ENCODE results near the gene IFI6.

The IFI6 gene

GRCh38 chr1:27660300-27660835, 11.6 kb downstream of the IFI6 start:
- peak overlapping the region; percentile 89 for H3K27ac ChIP-seq (ENCODE audit: low read depth, low read length)
- peaks cover 22% of the 10 kb centered on the region for H3F3A ChIP-seq (ENCODE audit: control insufficient read depth, insufficient read depth)
- no peaks in the 10 kb centered on the region for H3K79me2 ChIP-seq (ENCODE audit: control insufficient read depth, low read length)
- H3K4me1 ChIP-seq (ENCODE audit: control insufficient read depth, low read length) = peaks cover 60% of the 10 kb centered on the region
- H3K9me2 ChIP-seq (replicated peaks; ENCODE audit: control insufficient read depth, low read length) = no peaks in the 10 kb centered on the region
- no peaks in the 10 kb centered on the region for H3K36me3 ChIP-seq (ENCODE audit: control insufficient read depth, low read length)
- H3K9me3 ChIP-seq (ENCODE audit: control insufficient read depth, insufficient read depth, low read length) = no peaks in the 10 kb centered on the region
- H3K27me3 ChIP-seq (ENCODE audit: control insufficient read depth, low read length) = no peaks in the 10 kb centered on the region
- peak overlapping the region; percentile 96 for H3K4me2 ChIP-seq (ENCODE audit: low read length)
- H4K20me1 ChIP-seq (ENCODE audit: control insufficient read depth, insufficient read depth, low read depth, low read length) = no peaks in the 10 kb centered on the region
- peak overlapping the region; percentile 85 for H3K4me3 ChIP-seq (ENCODE audit: low read length)
- TF ChIP-seq EZH2phosphoT487 (IDR thresholded peaks at IDR 0.05; ENCODE audit: borderline replicate concordance, low read length) (no peak), CTCF (IDR thresholded peaks at IDR 0.05; ENCODE audit: low read depth, low read length, poor library complexity, severe bottlenecking) (no peak)

- Histone ChIP-seq H3K27me3 (ENCODE audit: control insufficient read depth, low read length) (no peaks in the 10 kb centered on the region), H3F3A (ENCODE audit: control insufficient read depth, insufficient read depth) (peaks cover 22% of the 10 kb centered on the region), H3K27ac (ENCODE audit: low read depth, low read length) (peak overlapping the region; percentile 89), H3K79me2 (ENCODE audit: control insufficient read depth, low read length) (no peaks in the 10 kb centered on the region), H3K9me3 (ENCODE audit: control insufficient read depth, insufficient read depth, low read length) (no peaks in the 10 kb centered on the region), H3K9me2 (replicated peaks; ENCODE audit: control insufficient read depth, low read length) (no peaks in the 10 kb centered on the region), H3K4me3 (ENCODE audit: low read length) (peak overlapping the region; percentile 85), H3K4me2 (ENCODE audit: low read length) (peak overlapping the region; percentile 96), H4K20me1 (ENCODE audit: control insufficient read depth, insufficient read depth, low read depth, low read length) (no peaks in the 10 kb centered on the region), H3K36me3 (ENCODE audit: control insufficient read depth, low read length) (no peaks in the 10 kb centered on the region), H3K4me1 (ENCODE audit: control insufficient read depth, low read length) (peaks cover 64% of the 10 kb centered on the region)
- no peak for TF ChIP-seq EZH2phosphoT487 (IDR thresholded peaks at IDR 0.05; ENCODE audit: borderline replicate concordance, low read length)
- TF ChIP-seq CTCF (IDR thresholded peaks at IDR 0.05; ENCODE audit: low read depth, low read length, poor library complexity, severe bottlenecking) = no peak
These were observed 12.3 kb downstream of the IFI6 start for GRCh38 chr1:27659497-27660299.

GRCh38 chr1:27658951-27659496, 13.0 kb downstream of the IFI6 start:
- no peaks in the 10 kb centered on the region for H3K36me3 ChIP-seq (ENCODE audit: control insufficient read depth, low read length)
- H3K79me2 ChIP-seq (ENCODE audit: control insufficient read depth, low read length) = no peaks in the 10 kb centered on the region
- peaks cover 22% of the 10 kb centered on the region for H3F3A ChIP-seq (ENCODE audit: control insufficient read depth, insufficient read depth)
- H3K27me3 ChIP-seq (ENCODE audit: control insufficient read depth, low read length) = no peaks in the 10 kb centered on the region
- H3K4me3 ChIP-seq (ENCODE audit: low read length) = peak overlapping the region; percentile 85
- H3K9me3 ChIP-seq (ENCODE audit: control insufficient read depth, insufficient read depth, low read length) = no peaks in the 10 kb centered on the region
- peaks cover 64% of the 10 kb centered on the region for H3K4me1 ChIP-seq (ENCODE audit: control insufficient read depth, low read length)
- no peaks in the 10 kb centered on the region for H3K9me2 ChIP-seq (replicated peaks; ENCODE audit: control insufficient read depth, low read length)
- no peak for TF ChIP-seq CTCF (IDR thresholded peaks at IDR 0.05; ENCODE audit: low read depth, low read length, poor library complexity, severe bottlenecking)
- no peak for TF ChIP-seq EZH2phosphoT487 (IDR thresholded peaks at IDR 0.05; ENCODE audit: borderline replicate concordance, low read length)
- no peaks in the 10 kb centered on the region for H4K20me1 ChIP-seq (ENCODE audit: control insufficient read depth, insufficient read depth, low read depth, low read length)
- peak overlapping the region; percentile 96 for H3K4me2 ChIP-seq (ENCODE audit: low read length)
- H3K27ac ChIP-seq (ENCODE audit: low read depth, low read length) = peak overlapping the region; percentile 89

All from DOHH2 (cell line).